NAMALWA (cell line): ENCODE results near the gene CARNS1.
"Not testable (repeated sequence)": the region's sequence is repeated elsewhere in the genome, so short reads cannot be mapped to it uniquely, and the experiment has no call there.

Experiments used
- DNase-seq: peaks from one replicate; pipeline ENCODE4 v3.0.0-alpha.2; 2015; ENCODE audit warnings: low spot score

Gene CARNS1

DNA sequence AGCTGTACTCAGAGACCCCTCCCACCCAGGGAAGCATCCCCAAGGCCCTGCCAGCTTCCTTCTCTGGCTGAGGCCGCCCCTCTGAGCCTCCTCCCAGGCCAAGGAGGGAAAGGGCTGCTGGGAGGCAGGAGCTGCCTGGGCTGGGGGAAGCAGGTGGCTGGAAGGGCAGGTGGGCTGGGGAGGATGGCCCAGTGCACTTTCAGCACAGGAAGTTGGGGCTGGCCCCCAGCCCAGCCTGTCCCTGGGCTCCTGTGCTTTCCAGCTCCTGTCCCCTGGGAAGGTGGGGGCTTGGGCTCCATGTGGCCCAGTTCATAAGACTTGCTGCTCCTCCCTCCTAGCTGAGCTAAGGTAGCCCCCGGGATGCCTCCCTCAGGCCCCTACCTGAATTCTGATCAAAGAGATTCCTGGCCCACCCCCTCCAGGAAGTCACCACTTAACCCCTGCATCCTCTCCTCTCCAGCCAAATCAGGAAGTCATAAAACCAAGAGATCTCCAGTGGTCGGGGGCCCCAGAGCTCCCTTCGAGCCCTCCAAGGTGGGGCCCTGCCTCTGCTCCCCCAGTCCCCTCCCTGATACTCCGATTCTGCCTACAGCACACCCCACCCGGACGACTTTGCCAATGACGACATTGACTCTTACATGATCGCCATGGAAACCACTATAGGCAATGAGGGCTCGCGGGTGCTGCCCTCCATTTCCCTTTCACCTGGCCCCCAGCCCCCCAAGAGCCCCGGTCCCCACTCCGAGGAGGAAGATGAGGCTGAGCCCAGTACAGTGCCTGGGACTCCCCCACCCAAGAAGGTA, 18.7 kb upstream of the CARNS1 start:
- no peak for DNase-seq

GRCh38 chr11:67397536-67397935, 17.9 kb upstream of the CARNS1 start:
- DNase-seq: no peak

DNA sequence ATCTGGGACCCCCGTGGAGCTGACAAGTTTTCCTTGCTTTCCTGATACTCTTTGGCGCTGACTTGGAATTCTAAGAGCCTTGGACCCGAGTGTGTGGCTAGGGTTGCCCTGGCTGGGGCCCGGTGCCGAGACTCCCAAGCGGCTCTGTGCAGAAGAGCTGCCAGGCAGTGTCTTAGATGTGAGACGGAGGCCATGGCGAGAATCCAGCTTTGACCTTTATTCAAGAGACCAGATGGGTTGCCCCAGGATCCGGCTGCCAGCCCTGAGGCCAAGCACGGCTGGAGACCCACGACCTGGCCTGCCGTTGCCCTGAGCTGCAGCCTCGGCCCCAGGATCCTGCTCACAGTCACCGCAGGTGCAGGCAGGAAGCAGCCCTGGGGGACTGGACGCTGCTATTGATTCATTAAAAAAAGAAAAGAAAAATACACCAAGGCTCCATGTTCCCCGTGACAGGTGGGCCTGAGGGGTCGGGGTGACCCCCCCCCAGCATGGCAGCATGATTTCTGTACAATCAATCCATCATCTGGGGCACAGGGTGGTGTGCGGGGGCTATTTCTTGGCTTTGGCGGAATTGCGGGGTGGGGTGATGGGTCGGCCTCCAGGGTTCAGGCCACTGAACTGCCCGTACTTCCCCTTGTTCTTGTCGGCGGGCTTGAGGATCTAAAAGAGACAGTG, 17.4 kb upstream of the CARNS1 start:
- no peak for DNase-seq

GRCh38 chr11:67398661-67399563, 16.6 kb upstream of the CARNS1 start:
- DNase-seq: no peak

GRCh38 chr11:67400251-67400941, 15.1 kb upstream of the CARNS1 start:
- DNase-seq: no peak

DNA sequence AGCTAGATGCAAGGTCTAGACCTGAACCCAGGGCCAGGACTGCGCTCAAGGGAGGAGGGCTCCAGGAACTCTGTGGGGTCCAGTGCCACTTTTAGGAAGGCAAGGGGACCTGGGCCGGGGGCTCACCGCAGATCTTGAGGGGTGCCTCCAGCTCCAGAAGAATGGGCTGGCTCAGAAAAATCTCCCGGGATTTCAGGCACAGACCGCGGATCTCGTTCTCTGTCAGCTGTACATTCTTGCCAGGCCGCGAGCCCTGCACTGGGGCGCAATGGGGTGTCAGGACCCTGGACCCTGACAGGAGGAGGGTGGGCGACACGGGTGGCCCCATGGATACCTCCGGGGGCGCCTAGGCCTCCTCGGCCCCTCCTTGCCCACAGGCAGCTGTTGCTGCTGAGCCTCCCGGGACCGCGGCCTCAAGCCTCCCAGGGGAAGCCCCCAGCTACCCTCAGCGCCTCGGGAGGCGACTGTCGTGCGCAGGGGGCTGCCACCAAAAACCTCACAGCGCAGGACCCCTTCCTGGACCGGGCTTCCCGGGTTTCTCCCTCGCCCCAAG, 14.5 kb upstream of the CARNS1 start:
- peak; percentile 48 for DNase-seq

DNA sequence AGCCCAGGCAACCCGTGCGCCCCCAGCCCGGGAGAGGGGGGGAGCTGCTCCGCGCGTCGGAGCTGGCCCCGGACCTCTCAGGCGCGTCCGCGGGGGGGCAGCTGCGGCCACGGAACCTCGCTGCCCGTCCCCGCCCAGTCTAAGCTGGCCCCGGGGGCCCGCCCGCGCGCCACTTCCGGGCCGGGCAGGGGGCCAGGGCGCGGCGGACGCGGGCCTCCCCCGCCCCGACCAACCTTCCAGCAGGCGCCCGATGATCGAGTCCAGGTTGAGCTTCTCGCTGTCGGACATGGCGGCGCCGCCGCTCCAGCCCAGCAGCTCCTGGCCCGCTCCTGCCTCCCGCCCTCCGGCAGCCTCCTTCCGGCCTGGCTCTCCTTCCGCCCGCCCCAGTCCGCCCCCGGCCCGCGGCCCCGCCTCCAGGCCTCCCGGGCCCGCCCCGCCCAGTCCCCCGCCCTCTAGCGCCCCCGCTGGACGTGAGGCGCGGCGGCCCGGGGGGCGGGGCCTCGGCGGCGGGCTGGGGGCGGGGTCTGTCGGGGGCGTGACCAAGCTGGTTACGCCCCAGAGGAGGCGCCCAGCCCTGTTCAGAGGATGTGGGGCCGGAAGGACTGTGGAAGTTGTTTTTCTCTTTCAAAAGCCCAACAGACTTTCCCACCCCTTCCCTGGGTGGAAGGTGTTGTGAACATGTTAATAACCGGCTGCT, 13.8 kb upstream of the CARNS1 start, which contains the start of gene PPP1CA:
Gene PPP1CA, minus strand, starts transcription at position 364 of the 697 bp plus-strand sequence. Its CDS starts 76 bp downstream, at position 288.
- DNase-seq: peak; percentile 89

- not testable (repeated sequence) for DNase-seq
These were observed 13.2 kb upstream of the CARNS1 start for GRCh38 chr11:67402192-67402839.

- DNase-seq: not testable (repeated sequence)
These were observed 12.4 kb upstream of the CARNS1 start for GRCh38 chr11:67403085-67403484.

DNA sequence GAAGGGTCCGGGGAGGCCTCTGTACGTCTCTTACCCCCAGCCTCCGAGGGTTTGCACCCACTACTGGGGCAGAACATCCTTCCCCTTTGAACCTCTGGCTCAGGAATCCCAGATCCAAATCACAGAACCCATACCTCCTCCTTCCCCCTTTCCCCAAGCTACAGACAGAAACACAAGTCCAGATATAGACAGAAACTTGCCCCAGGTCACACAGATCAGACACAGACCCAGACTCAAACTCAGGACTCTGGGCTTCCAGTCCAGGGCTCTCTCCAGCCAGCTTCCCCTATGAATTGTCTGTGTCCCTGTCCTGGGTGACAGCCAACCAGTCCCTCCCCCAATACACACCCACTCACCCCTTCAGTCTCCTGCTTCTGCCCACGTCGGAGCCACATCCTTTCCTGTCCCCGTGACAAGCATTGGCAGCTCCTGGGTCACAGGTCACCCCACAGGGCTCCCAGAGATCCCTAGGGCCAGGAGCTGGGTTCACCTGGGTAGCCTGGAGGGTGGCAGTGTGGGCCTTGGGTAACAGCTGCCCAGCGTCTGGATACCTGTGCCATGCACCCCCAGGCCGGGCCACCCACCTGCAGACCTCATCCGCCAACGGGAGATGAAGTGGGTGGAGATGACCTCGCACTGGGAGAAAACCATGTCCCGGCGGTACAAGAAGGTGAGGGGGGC, 10.8 kb upstream of the CARNS1 start:
- DNase-seq: no peak

GRCh38 chr11:67405196-67405567, 10.3 kb upstream of the CARNS1 start:
- DNase-seq: no peak

GRCh38 chr11:67405688-67406339, 9.7 kb upstream of the CARNS1 start:
- no peak for DNase-seq

- DNase-seq: no peak
These were observed 9.0 kb upstream of the CARNS1 start for GRCh38 chr11:67406420-67406968.

DNA sequence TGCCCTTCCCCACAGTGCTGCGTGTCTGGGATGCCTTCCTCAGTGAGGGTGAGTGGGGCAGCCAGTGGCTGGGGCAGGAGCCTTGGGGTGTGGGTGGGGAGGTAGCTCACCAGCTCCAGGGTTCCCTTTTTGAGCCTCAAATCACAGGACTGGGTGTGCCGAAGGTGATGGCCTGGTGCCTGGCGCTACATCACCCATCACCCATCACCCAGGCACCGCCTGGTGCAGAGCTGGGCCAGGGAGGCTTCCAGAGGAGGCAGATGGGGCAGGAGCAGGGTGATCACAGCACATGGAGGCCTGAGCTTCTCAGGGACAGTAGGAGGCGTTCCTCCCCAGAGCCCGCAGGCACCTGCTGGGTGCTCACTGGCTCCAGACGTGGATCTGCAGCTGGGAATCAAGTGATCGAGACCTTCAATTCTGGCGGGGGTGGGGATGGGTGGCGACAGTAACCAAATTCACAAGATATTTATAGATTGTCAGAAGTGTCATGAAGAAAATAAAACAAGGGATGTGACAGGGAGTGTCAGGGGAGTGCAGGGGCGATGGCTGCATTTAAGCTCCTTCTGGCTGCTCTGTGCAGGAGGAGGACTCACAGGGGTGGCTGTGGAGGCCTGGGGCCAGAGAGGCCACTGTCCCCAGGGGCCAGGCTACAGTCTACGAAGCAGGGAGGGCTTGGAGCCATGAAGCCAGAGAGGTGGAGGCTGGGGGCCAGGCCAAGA, 8.3 kb upstream of the CARNS1 start:
- peak; percentile 70 for DNase-seq

DNA sequence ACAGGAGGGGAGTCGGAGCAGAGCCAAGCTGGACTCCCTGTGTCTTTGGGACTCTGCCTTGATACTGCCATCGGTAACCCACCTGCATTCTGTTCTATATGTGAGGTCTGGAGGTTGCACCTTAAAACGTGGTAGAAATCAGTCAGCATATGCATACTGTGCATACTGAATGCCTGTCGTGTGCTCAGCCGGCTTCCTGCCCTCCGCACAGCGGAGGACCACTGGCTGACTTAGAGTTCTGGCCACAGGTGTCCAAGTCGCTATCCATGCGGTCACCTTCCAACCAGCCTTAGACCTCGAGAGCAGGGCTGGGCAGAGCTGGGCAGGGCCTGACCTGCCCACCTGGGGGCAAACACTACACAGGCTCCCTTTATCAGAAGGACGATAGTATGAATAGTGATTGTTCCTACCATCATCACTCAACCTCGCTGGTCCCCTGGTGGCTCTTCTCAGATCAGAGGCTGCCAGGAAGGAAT, 7.8 kb upstream of the CARNS1 start:
- no peak for DNase-seq

GRCh38 chr11:67408437-67409200, 6.9 kb upstream of the CARNS1 start:
- DNase-seq: no peak

GRCh38 chr11:67409261-67409666, 6.2 kb upstream of the CARNS1 start:
- DNase-seq: peak; percentile 92
